MCF 10A (cell line): Measurements from ENCODE around the gene PPM1H. TPM values are rescaled to one million over a fixed set of nuclear protein-coding genes. Genes with fewer than 3 reads are reported as not detected.

Experiments used
- BruUV-seq: library from RNA; stranded (reverse); fragments of 400-500 nt; replicated peaks from 2 replicates; lab custom pipeline; 2021; lab: Mats Ljungman, UMichigan
- CTCF ChIA-PET: fragments of 300-600 bp; sonication (Branson Sonifier 250); formaldehyde crosslinking; extraction: SDS; loops from one replicate; lab custom pipeline; 2021; ENCODE audit warnings: antibody characterized with exemption, inconsistent platforms; lab: Yijun Ruan, JAX
- POLR2A ChIA-PET: fragments of 300-600, 350-650 bp; sonication (Branson Sonifier 250); formaldehyde crosslinking; extraction: SDS; loops from one replicate; lab custom pipeline; 2020; ENCODE audit warnings: antibody characterized with exemption, inconsistent platforms; lab: Yijun Ruan, JAX
- DNase-seq: peaks from one replicate; pipeline ENCODE4 v3.0.0-alpha.2; 2018; ENCODE audit not compliant: unreplicated experiment
- H3K27ac Mint-ChIP-seq: one replicate; pipeline ENCODE4 v1.8.0; 2022; ENCODE audit warnings: mild to moderate bottlenecking, low read depth, mixed read lengths; ENCODE audit not compliant: unreplicated experiment
- H3K27me3 Mint-ChIP-seq: one replicate; pipeline ENCODE4 v1.8.0; 2022; ENCODE audit warnings: mixed read lengths; ENCODE audit not compliant: insufficient read depth, unreplicated experiment
- H3K36me3 Mint-ChIP-seq: one replicate; pipeline ENCODE4 v1.8.0; 2022; ENCODE audit warnings: mild to moderate bottlenecking, moderate library complexity, mixed read lengths; ENCODE audit not compliant: insufficient read depth, unreplicated experiment
- H3K4me1 Mint-ChIP-seq: one replicate; pipeline ENCODE4 v1.8.0; 2022; ENCODE audit warnings: mixed read lengths; ENCODE audit not compliant: insufficient read depth, unreplicated experiment
- H3K4me3 Mint-ChIP-seq: one replicate; pipeline ENCODE4 v1.8.0; 2022; ENCODE audit warnings: mild to moderate bottlenecking, moderate library complexity, mixed read lengths; ENCODE audit not compliant: unreplicated experiment
- H3K9me3 Mint-ChIP-seq: one replicate; pipeline ENCODE4 v1.8.0; 2022; ENCODE audit warnings: mixed read lengths; ENCODE audit not compliant: unreplicated experiment
- CTCF ChIP-seq: fragments of 200-600 bp; IDR thresholded peaks from one replicate; pipeline ENCODE4 v1.8.0; 2022; ENCODE audit warnings: antibody characterized with exemption, mild to moderate bottlenecking; ENCODE audit not compliant: unreplicated experiment
- intact Hi-C: fragments of 100-400 bp; cut with micrococcal nuclease; formaldehyde crosslinking; loops from 2 replicates; pipeline ENCODE4 v1.14.1; 2022
- total RNA-seq: library from RNA; stranded (reverse); gene quantifications from 2 replicates; pipeline ENCODE4 v1.2.3, GENCODE V29; 2022

The PPM1H gene
- total RNA-seq, 1 experiment from 2014 or later: 0.49 TPM

- intact Hi-C loops: no loop called here
- no peak overlapping the region for H3K27ac Mint-ChIP-seq
- H3K27me3 Mint-ChIP-seq: no peaks in the 10 kb centered on the region
- no peaks in the 10 kb centered on the region for H3K9me3 Mint-ChIP-seq
- no peak overlapping the region for H3K4me3 Mint-ChIP-seq
- ChIA-PET CTCF (no interaction called here), POLR2A (no interaction called here)
- H3K36me3 Mint-ChIP-seq: no peaks in the 10 kb centered on the region
- H3K4me1 Mint-ChIP-seq: peaks cover 7% of the 10 kb centered on the region
- BruUV-seq: no TSS peak
- DNase-seq: no peak
- no peak for TF ChIP-seq CTCF
Observed at GRCh38 chr12:62643486-62643885, 291.5 kb downstream of the PPM1H start.

GRCh38 chr12:62642486-62642885 lies 292.5 kb downstream of the PPM1H start:
- ChIA-PET CTCF (interaction anchor here (0.6 to 1.0 kb wide), 3 partner anchors 8 to 57 kb away, joined by 4 read pairs; no protein-coding TSS in a partner anchor), POLR2A (no interaction called here)
- H3K27ac Mint-ChIP-seq: no peak overlapping the region
- no TSS peak for BruUV-seq
- no peaks in the 10 kb centered on the region for H3K36me3 Mint-ChIP-seq
- H3K4me1 Mint-ChIP-seq: peaks cover 7% of the 10 kb centered on the region
- DNase-seq: no peak
- intact Hi-C loops: no loop called here
- no peaks in the 10 kb centered on the region for H3K9me3 Mint-ChIP-seq
- no peak overlapping the region for H3K4me3 Mint-ChIP-seq
- H3K27me3 Mint-ChIP-seq: no peaks in the 10 kb centered on the region
- no peak for TF ChIP-seq CTCF

GRCh38 chr12:62640910-62641448 lies 294.0 kb downstream of the PPM1H start:
- DNase-seq: no peak
- Mint-ChIP-seq H3K9me3 (no peaks in the 10 kb centered on the region), H3K4me3 (no peak overlapping the region), H3K36me3 (no peaks in the 10 kb centered on the region), H3K27me3 (no peaks in the 10 kb centered on the region), H3K4me1 (peaks cover 7% of the 10 kb centered on the region), H3K27ac (no peak overlapping the region)
- TF ChIP-seq CTCF: no peak
- ChIA-PET CTCF (interaction anchor here (1.3 kb wide), 1 partner anchor 156 kb away, joined by 3 read pairs; no protein-coding TSS in a partner anchor), POLR2A (interaction anchor here (0.7 to 0.9 kb wide), 2 partner anchors 35 to 378 kb away, joined by 3 to 5 read pairs; no protein-coding TSS in a partner anchor)
- intact Hi-C loops: no loop called here
- no TSS peak for BruUV-seq

GRCh38 chr12:62637679-62638078 lies 297.3 kb downstream of the PPM1H start:
- POLR2A ChIA-PET: no interaction called here
- intact Hi-C loops: no loop called here
- BruUV-seq: no TSS peak
- Mint-ChIP-seq H3K27ac (no peak overlapping the region), H3K36me3 (no peaks in the 10 kb centered on the region), H3K9me3 (no peaks in the 10 kb centered on the region), H3K4me3 (no peak overlapping the region), H3K4me1 (peaks cover 7% of the 10 kb centered on the region), H3K27me3 (no peaks in the 10 kb centered on the region)
- CTCF ChIA-PET: interaction anchor here (0.6 kb wide), 1 partner anchor 30 kb away, joined by 3 read pairs; no protein-coding TSS in a partner anchor
- no peak for DNase-seq
- no peak for TF ChIP-seq CTCF
